BJ (cell line): ENCODE data around the gene PER2. TPM values are rescaled to one million over a fixed set of nuclear protein-coding genes. Genes with fewer than 3 reads are reported as not detected.

Source experiments
- CTCF ChIA-PET: fragments of 350-600 bp; formaldehyde crosslinking; extraction: SDS; loops from one replicate; lab custom pipeline; 2021; ENCODE audit warnings: antibody characterized with exemption, inconsistent platforms; lab: Yijun Ruan, JAX
- POLR2A ChIA-PET: fragments of 300-600 bp; sonication (Branson Sonifier 250); formaldehyde crosslinking; extraction: SDS; loops from one replicate; lab custom pipeline; 2021; ENCODE audit warnings: antibody characterized with exemption; lab: Charles Lee
- DNase-seq: peaks from one replicate; pipeline ENCODE4 v3.0.0-alpha.2; 2011; ENCODE audit warnings: low read depth
- H3K27me3 ChIP-seq: 2 replicates; pipeline ENCODE4 v1.6.0; 2011; ENCODE audit warnings: low read length; ENCODE audit not compliant: control insufficient read depth, insufficient read depth
- H3K36me3 ChIP-seq: 2 replicates; pipeline ENCODE4 v1.5.1; 2011; ENCODE audit warnings: low read length; ENCODE audit not compliant: control insufficient read depth, insufficient read depth
- H3K4me3 ChIP-seq: 2 replicates; pipeline ENCODE4 v1.5.1; 2011; ENCODE audit warnings: low read depth, mild to moderate bottlenecking, control low read depth, low read length
- CTCF ChIP-seq: IDR thresholded peaks from 2 replicates; pipeline ENCODE4 v1.5.1; 2011; ENCODE audit warnings: low read depth, mild to moderate bottlenecking, control low read depth, inconsistent platforms, low read length, moderate library complexity; ENCODE audit not compliant: insufficient read depth
- polyA plus RNA-seq: library from polyadenylated mRNA; depleted of rRNA; stranded (reverse); fragments of >200 nt; gene quantifications from 2 replicates; pipeline ENCODE4 v1.2.3, GENCODE V29; 2011

PER2 gene
- polyA plus RNA-seq, 1 experiment = 3.1 TPM

- peaks cover 12% of the 10 kb centered on the region for H3K36me3 ChIP-seq
- no peaks in the 10 kb centered on the region for H3K27me3 ChIP-seq
- ChIA-PET CTCF (interaction anchor here (1.1 to 1.2 kb wide), 3 partner anchors 9 to 398 kb away, joined by 3 to 4 read pairs (median 4); no protein-coding TSS in a partner anchor), POLR2A (interaction anchor here (0.5 kb wide), 1 partner anchor 263 kb away, joined by 8 read pairs; no protein-coding TSS in a partner anchor)
- no peak overlapping the region for H3K4me3 ChIP-seq
- DNase-seq = no peak
- no peak for TF ChIP-seq CTCF
Measured at GRCh38 chr2:238252766-238253630, 35.4 kb downstream of the PER2 start.

GRCh38 chr2:238251986-238252385, 36.4 kb downstream of the PER2 start:
- no peak for DNase-seq
- CTCF ChIA-PET = interaction anchor here (1.2 to 1.4 kb wide), 2 partner anchors 12 to 113 kb away, joined by 3 to 5 read pairs; no protein-coding TSS in a partner anchor

GRCh38 chr2:238251331-238251730, 37.1 kb downstream of the PER2 start:
- no peaks in the 10 kb centered on the region for H3K27me3 ChIP-seq
- H3K4me3 ChIP-seq = no peak overlapping the region
- CTCF ChIA-PET = interaction anchor here (0.9 to 1.4 kb wide), 2 partner anchors 12 to 280 kb away, joined by 3 to 5 read pairs; no protein-coding TSS in a partner anchor
- no peak for DNase-seq
- no peak for TF ChIP-seq CTCF
- H3K36me3 ChIP-seq = peaks cover 10% of the 10 kb centered on the region; the same call in 1 of the 2 replicates
- POLR2A ChIA-PET = no interaction called here

More at GRCh38 chr2:238251986-238252385, 36.4 kb downstream of the PER2 start:
- Histone ChIP-seq H3K4me3 (no peak overlapping the region), H3K27me3 (no peaks in the 10 kb centered on the region), H3K36me3 (peaks cover 10% of the 10 kb centered on the region; the same call in 1 of the 2 replicates)
- POLR2A ChIA-PET = no interaction called here
- TF ChIP-seq CTCF = no peak

GRCh38 chr2:238250896-238251295, 37.5 kb downstream of the PER2 start:
- TF ChIP-seq CTCF = no peak
- no peaks in the 10 kb centered on the region for H3K27me3 ChIP-seq
- H3K4me3 ChIP-seq = no peak overlapping the region
- peaks cover 10% of the 10 kb centered on the region; the same call in 1 of the 2 replicates for H3K36me3 ChIP-seq
- DNase-seq = no peak
- ChIA-PET CTCF (interaction anchor here (0.9 kb wide), 1 partner anchor 280 kb away, joined by 3 read pairs; no protein-coding TSS in a partner anchor), POLR2A (no interaction called here)

- DNase-seq = no peak
- POLR2A ChIA-PET = no interaction called here
- CTCF ChIA-PET = interaction anchor here (0.9 to 1.7 kb wide), 2 partner anchors 15 to 17 kb away, joined by 3 to 8 read pairs; no protein-coding TSS in a partner anchor
- TF ChIP-seq CTCF = no peak
- no peaks in the 10 kb centered on the region for H3K27me3 ChIP-seq
- peaks cover 8% of the 10 kb centered on the region; the same call in 1 of the 2 replicates for H3K36me3 ChIP-seq
- no peak overlapping the region for H3K4me3 ChIP-seq
Measured at GRCh38 chr2:238247841-238248453, 40.5 kb downstream of the PER2 start.
